ENCODE results near the gene FOXO3B.
"Not testable (repeated sequence)": the region's sequence is repeated elsewhere in the genome, so short reads cannot be mapped to it uniquely, and the experiment has no call there.

DNA sequence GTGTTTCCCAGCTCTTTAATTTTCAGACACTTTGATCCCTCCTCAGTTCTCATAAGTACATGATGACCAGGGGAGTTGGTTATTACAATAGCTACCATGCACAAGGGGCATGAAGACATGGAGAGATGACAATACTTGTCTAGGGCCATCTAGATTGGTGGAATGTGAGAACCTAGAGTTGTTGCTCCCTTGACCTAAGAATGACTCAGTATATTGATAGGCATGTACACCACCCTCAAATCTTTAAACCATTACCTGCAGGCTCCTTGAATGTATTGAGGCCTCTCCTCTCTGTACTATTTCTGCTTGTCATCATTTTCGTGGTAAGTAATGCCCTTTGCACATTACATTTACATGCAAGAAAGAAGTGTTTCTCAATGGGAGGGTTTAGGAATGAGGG is 41.4 kb upstream of the FOXO3B start:
- TF ChIP-seq POLR2A (IDR thresholded peaks at IDR 0.05), result not testable (repeated sequence)
- TF ChIP-seq, protein P1, sequence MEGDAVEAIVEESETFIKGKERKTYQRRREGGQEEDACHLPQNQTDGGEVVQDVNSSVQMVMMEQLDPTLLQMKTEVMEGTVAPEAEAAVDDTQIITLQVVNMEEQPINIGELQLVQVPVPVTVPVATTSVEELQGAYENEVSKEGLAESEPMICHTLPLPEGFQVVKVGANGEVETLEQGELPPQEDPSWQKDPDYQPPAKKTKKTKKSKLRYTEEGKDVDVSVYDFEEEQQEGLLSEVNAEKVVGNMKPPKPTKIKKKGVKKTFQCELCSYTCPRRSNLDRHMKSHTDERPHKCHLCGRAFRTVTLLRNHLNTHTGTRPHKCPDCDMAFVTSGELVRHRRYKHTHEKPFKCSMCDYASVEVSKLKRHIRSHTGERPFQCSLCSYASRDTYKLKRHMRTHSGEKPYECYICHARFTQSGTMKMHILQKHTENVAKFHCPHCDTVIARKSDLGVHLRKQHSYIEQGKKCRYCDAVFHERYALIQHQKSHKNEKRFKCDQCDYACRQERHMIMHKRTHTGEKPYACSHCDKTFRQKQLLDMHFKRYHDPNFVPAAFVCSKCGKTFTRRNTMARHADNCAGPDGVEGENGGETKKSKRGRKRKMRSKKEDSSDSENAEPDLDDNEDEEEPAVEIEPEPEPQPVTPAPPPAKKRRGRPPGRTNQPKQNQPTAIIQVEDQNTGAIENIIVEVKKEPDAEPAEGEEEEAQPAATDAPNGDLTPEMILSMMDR (IDR thresholded peaks at IDR 0.05), result not testable (repeated sequence)
